OCI-LY3 (cell line): ENCODE data around the gene DIP2C.

Experiments
- CTCF ChIP-seq: fragments of 200-600, 300-600 bp; sonication (generic); IDR thresholded peaks from 2 replicates; pipeline ENCODE4 v1.5.1; 2014; ENCODE audit warnings: antibody characterized with exemption, low read length, low read depth
- EZH2phosphoT487 ChIP-seq: fragments of 200-600 bp; shearing (Covaris generic); IDR thresholded peaks from 2 replicates; pipeline ENCODE4 v1.6.1; 2018; ENCODE audit warnings: antibody characterized with exemption, mixed run types, low read depth

- TF ChIP-seq CTCF = no peak
- no peak for TF ChIP-seq EZH2phosphoT487
Observed at GRCh38 chr10:543131-543530, 146.3 kb downstream of the DIP2C start.
